Measurements from ENCODE around the gene CDKAL1. TPM values are rescaled to one million over a fixed set of nuclear protein-coding genes. Genes with fewer than 3 reads are reported as not detected.

Gene CDKAL1
- total and polyA plus RNA-seq, 2 experiments from 2014 or later, result 12.2 to 13.7 TPM

DNA sequence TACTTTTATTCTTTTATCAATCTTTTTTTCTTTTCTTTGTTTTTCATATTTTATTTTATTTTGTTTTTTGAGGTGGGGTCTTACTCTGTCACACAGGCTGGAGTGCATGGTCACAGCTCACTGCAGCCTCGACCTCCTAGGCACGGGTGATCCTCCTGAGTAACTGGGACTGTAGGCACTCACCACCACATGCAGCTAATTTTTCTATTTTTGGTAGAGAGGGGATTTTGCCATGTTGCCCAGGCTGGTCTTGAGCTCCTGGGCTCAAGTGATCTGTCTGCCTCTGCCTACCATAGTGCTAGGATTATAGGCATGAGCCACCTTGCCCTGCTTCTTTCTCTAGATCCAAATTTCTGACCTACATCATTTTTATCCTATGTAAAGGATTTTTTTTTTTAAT lies 153.2 kb downstream of the CDKAL1 start:
- Histone ChIP-seq H3K9me3 (ENCODE audit: low read depth) (no peaks in the 10 kb centered on the region), H3K27ac (no peak overlapping the region), H3K4me3 (no peak overlapping the region), H3K27me3 (no peaks in the 10 kb centered on the region), H3K4me1 (ENCODE audit: low read depth) (peaks cover 7% of the 10 kb centered on the region), H3K36me3 (no peaks in the 10 kb centered on the region)
- DNase-seq (ENCODE audit: low read depth in 1 of 2, low spot score in 1 of 2), result no peak
- TF ChIP-seq, protein P1, sequence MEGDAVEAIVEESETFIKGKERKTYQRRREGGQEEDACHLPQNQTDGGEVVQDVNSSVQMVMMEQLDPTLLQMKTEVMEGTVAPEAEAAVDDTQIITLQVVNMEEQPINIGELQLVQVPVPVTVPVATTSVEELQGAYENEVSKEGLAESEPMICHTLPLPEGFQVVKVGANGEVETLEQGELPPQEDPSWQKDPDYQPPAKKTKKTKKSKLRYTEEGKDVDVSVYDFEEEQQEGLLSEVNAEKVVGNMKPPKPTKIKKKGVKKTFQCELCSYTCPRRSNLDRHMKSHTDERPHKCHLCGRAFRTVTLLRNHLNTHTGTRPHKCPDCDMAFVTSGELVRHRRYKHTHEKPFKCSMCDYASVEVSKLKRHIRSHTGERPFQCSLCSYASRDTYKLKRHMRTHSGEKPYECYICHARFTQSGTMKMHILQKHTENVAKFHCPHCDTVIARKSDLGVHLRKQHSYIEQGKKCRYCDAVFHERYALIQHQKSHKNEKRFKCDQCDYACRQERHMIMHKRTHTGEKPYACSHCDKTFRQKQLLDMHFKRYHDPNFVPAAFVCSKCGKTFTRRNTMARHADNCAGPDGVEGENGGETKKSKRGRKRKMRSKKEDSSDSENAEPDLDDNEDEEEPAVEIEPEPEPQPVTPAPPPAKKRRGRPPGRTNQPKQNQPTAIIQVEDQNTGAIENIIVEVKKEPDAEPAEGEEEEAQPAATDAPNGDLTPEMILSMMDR (IDR thresholded peaks at IDR 0.05; ENCODE audit: low read depth, low read length), result no peak

DNA sequence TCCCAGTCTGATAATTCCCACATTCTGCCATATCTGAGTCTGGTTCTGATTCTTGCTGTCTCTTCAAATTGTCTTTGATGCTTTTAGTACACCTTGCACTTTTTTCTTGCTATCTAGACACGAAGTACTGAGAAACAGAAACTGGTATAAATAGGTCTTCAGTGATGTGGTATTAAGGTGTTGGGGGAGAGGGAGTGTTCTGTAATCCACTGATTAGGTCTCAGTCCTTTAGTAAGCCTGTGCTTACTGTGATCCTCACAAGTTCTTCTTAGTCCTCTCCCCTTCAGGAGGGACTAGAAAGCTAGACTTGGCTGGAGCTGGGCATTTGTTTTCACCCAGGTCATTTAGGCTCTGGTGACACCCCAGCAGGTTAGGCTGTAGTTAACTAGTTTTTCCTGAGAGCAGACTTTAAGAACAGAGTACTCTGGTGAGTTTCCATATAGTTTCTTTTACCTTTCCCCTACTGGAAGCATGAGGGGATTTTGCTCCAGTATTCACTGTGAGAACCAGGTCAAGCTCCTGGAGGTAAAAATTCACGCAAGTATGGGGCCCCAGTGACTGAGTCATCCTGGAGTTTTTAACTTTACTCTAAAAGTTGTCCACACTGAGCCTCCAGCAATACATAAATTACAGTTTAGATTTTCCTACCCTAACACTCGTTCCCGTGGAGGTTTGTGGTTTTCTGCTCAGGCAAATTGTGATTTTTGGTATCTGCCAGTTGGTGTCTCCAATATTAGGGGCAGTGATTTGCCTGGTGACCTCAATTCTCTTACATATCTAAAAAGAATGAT lies 154.6 kb downstream of the CDKAL1 start:
- Histone ChIP-seq H3K4me1 (ENCODE audit: low read depth) (peaks cover 7% of the 10 kb centered on the region), H3K27ac (no peak overlapping the region), H3K27me3 (no peaks in the 10 kb centered on the region), H3K36me3 (no peaks in the 10 kb centered on the region), H3K4me3 (no peak overlapping the region), H3K9me3 (ENCODE audit: low read depth) (no peaks in the 10 kb centered on the region)
- TF ChIP-seq, protein P1 (IDR thresholded peaks at IDR 0.05; ENCODE audit: low read depth, low read length), result no peak
- peak in 1 of 2 donors; percentile 68 for DNase-seq (ENCODE audit: low read depth in 1 of 2, low spot score in 1 of 2)

DNA sequence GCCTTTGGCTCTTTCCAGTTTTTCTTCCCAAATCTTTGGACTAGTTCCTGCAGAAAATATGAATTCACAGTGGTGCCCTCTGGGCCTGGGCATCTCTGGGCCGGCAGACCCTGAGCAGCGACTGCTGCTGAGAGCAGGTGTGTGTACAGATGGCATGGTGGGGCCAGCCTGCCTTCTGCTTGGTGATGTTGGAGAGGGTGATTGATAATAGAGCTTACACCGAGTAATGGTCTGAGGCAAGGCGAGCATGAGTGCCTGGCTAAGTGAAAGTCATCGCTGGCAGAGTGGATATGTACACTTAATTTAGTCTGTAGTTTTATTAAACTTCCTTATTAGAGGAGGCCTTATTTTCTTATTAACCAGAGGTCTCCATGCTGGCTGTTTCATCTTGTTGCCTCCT lies 156.9 kb downstream of the CDKAL1 start:
- no peak overlapping the region for H3K27ac ChIP-seq
- TF ChIP-seq, protein P1 (IDR thresholded peaks at IDR 0.05; ENCODE audit: low read depth, low read length), result no peak
- H3K36me3 ChIP-seq, result no peaks in the 10 kb centered on the region
- no peak for DNase-seq (ENCODE audit: low read depth in 1 of 2, low spot score in 1 of 2)
- peaks cover 7% of the 10 kb centered on the region for H3K4me1 ChIP-seq (ENCODE audit: low read depth)
- H3K4me3 ChIP-seq, result no peak overlapping the region
- no peaks in the 10 kb centered on the region for H3K27me3 ChIP-seq
- no peaks in the 10 kb centered on the region for H3K9me3 ChIP-seq (ENCODE audit: low read depth)

DNA sequence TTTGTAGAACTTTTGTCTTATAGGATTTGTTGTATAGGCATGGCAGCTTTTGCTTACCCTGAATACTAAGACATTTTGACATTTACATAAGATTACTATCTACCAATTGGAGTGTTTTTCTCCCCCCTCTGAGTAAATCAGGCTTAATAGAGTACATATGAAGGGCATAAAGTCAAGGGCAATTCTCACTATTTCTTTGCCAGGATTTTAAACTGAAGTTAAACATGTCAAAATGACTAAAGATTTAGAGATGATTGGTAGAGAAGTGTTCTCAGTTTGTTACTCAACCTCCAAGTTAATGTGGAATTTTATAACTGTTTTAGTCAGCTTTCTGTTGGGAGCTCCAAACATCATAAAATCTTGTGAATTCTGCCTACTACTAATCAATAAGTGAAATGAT lies 157.8 kb downstream of the CDKAL1 start:
- Histone ChIP-seq H3K9me3 (ENCODE audit: low read depth) (no peaks in the 10 kb centered on the region), H3K4me3 (no peak overlapping the region), H3K27me3 (no peaks in the 10 kb centered on the region), H3K36me3 (no peaks in the 10 kb centered on the region), H3K4me1 (ENCODE audit: low read depth) (peaks cover 7% of the 10 kb centered on the region), H3K27ac (no peak overlapping the region)
- TF ChIP-seq, protein P1 (IDR thresholded peaks at IDR 0.05; ENCODE audit: low read depth, low read length), result no peak
- no peak for DNase-seq (ENCODE audit: low read depth in 1 of 2, low spot score in 1 of 2)

DNA sequence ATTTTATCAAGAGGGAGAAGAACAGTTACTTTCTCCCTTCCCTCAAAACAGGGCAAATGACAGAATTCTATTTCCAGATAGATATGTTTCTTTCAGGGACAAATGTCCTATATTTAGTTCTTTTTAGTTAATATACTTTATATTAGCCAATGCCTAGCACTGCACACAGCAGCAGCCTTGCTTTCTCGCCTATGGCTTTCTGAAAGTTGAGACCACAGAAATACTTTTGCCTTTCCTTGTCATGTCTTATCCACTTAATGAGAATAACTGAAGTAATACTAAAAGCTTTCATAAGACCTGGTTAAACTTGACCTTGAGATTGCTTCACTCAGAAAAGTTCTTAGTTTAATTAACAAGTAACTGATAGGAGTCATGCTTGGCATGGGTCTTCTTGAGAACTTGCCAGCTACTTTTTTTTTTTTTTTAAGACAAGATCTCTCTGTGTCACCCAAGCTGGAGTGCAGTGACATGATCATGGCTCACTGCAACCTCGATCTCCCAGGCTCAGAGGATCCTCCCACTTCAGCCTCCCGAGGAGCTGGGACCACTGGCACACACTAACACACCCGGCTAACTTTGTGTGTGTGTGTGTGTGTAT lies 159.3 kb downstream of the CDKAL1 start:
- Histone ChIP-seq H3K4me3 (no peak overlapping the region), H3K27me3 (no peaks in the 10 kb centered on the region), H3K4me1 (ENCODE audit: low read depth) (peaks cover 13% of the 10 kb centered on the region), H3K36me3 (no peaks in the 10 kb centered on the region), H3K9me3 (ENCODE audit: low read depth) (no peaks in the 10 kb centered on the region), H3K27ac (no peak overlapping the region)
- peak in 1 of 2 donors; percentile 41 for DNase-seq (ENCODE audit: low read depth in 1 of 2, low spot score in 1 of 2)
- TF ChIP-seq, protein P1 (IDR thresholded peaks at IDR 0.05; ENCODE audit: low read depth, low read length), result no peak

Measured in cardiac muscle cell (in vitro differentiated cells and primary cell).